Vagina (tissue), 2 donors: ENCODE data around the gene ERCC5. TPM values are rescaled to one million over a fixed set of nuclear protein-coding genes. Genes with fewer than 3 reads are reported as not detected.

Experiments
- DNase-seq, 2 donors: peaks; one replicate each; pipeline ENCODE4 v3.0.0-alpha.2; 2017; ENCODE audit errors: extremely low spot score in 2 of 2
- H3K27ac ChIP-seq: fragments of 200-600 bp; sonication (generic); one replicate; pipeline ENCODE4 v1.5.1; 2019
- H3K27me3 ChIP-seq: fragments of 200-600 bp; sonication (generic); one replicate; pipeline ENCODE4 v1.5.1; 2019
- H3K36me3 ChIP-seq, 2 donors: fragments of 200-600 bp; sonication (generic); one replicate each; pipeline ENCODE4 v1.5.1; 2017 to 2019
- H3K4me1 ChIP-seq: fragments of 200-600 bp; sonication (generic); one replicate; pipeline ENCODE4 v1.5.1; 2019
- H3K4me3 ChIP-seq, 2 donors: fragments of 200-600 bp; sonication (generic); 1 replicate in 1 of 2; 2 replicates in 1 of 2; pipeline ENCODE4 v1.5.1; 2016 to 2019
- H3K9me3 ChIP-seq: fragments of 200-600 bp; sonication (generic); one replicate; pipeline ENCODE4 v1.5.1; 2019
- CTCF ChIP-seq, 3 experiments: fragments of 450-650 bp in 2 of 3; fragments of 200-600 bp in 1 of 3; sonication (generic) in 1 of 3; IDR thresholded peaks; one replicate each; pipeline ENCODE4 v1.5.1; 2017 to 2019; ENCODE audit warnings: antibody characterized with exemption in 3 of 3, mild to moderate bottlenecking in 2 of 3, moderate library complexity in 2 of 3
- POLR2A ChIP-seq, 2 donors: fragments of 450-650 bp; IDR thresholded peaks; one replicate each; pipeline ENCODE4 v1.6.1; 2017; ENCODE audit warnings: antibody characterized with exemption in 2 of 2, mild to moderate bottlenecking in 2 of 2, moderate library complexity in 2 of 2
- POLR2AphosphoS5 ChIP-seq, 2 donors: sonication (generic); formaldehyde crosslinking; IDR thresholded peaks; one replicate each; pipeline ENCODE4 v1.9.0; 2017; ENCODE audit warnings: antibody characterized with exemption in 2 of 2, mild to moderate bottlenecking in 2 of 2, low read depth in 1 of 2; ENCODE audit not compliant: insufficient read depth in 1 of 2
- intact Hi-C: fragments of 100-400 bp; cut with DNase I; formaldehyde crosslinking; loops from one replicate; pipeline ENCODE4 v1.15.1; 2023
- total RNA-seq: library from RNA; depleted of rRNA; stranded (reverse); fragments of >200 nt; gene quantifications from one replicate; pipeline ENCODE4 v1.2.3, GENCODE V29; 2016

Gene ERCC5
- total RNA-seq, 1 donor from 2014 or later: 41.3 TPM

GRCh38 chr13:102848956-102849355 is 3.1 kb downstream of the ERCC5 start:
- Histone ChIP-seq H3K4me1 (peaks cover 29% of the 10 kb centered on the region), H3K9me3 (no peaks in the 10 kb centered on the region), H3K4me3 (no peak overlapping the region), H3K27ac (no peak overlapping the region), H3K27me3 (no peaks in the 10 kb centered on the region), H3K36me3 (peaks cover 0 to 4% of the 10 kb centered on the region in 2 donors)
- intact Hi-C loops: no loop called here
- no peak for DNase-seq
- no peak for TF ChIP-seq POLR2AphosphoS5 (IDR thresholded peaks at IDR 0.05; ENCODE audit: insufficient read depth in 1 of 2, low read depth in 1 of 2)
- TF ChIP-seq POLR2A (IDR thresholded peaks at IDR 0.05): no peak
- no peak for TF ChIP-seq CTCF (IDR thresholded peaks at IDR 0.05)

GRCh38 chr13:102852556-102852955 is 6.7 kb downstream of the ERCC5 start:
- H3K27ac ChIP-seq: no peak overlapping the region
- H3K27me3 ChIP-seq: no peaks in the 10 kb centered on the region
- no peak overlapping the region for H3K4me3 ChIP-seq
- peaks cover 23% of the 10 kb centered on the region for H3K4me1 ChIP-seq
- no peak for DNase-seq
- H3K9me3 ChIP-seq: no peaks in the 10 kb centered on the region
- intact Hi-C loops: no loop called here
- H3K36me3 ChIP-seq: peaks cover 0 to 38% of the 10 kb centered on the region in 2 donors
- TF ChIP-seq POLR2AphosphoS5 (IDR thresholded peaks at IDR 0.05; ENCODE audit: insufficient read depth in 1 of 2, low read depth in 1 of 2): no peak

- intact Hi-C loops: no loop called here
- Histone ChIP-seq H3K4me3 (no peak overlapping the region), H3K4me1 (peaks cover 2% of the 10 kb centered on the region), H3K27ac (no peak overlapping the region), H3K27me3 (no peaks in the 10 kb centered on the region), H3K9me3 (no peaks in the 10 kb centered on the region), H3K36me3 (peaks cover 0 to 54% of the 10 kb centered on the region in 2 donors)
- no peak for DNase-seq
- TF ChIP-seq CTCF (IDR thresholded peaks at IDR 0.05) (no peak), POLR2A (IDR thresholded peaks at IDR 0.05) (no peak), POLR2AphosphoS5 (IDR thresholded peaks at IDR 0.05; ENCODE audit: insufficient read depth in 1 of 2, low read depth in 1 of 2) (no peak)
These were observed 8.8 kb downstream of the ERCC5 start for GRCh38 chr13:102854675-102855074.

- H3K4me1 ChIP-seq: no peaks in the 10 kb centered on the region
- H3K4me3 ChIP-seq: no peak overlapping the region
- H3K9me3 ChIP-seq: no peaks in the 10 kb centered on the region
- no peak for DNase-seq
- intact Hi-C loops: no loop called here
- TF ChIP-seq POLR2AphosphoS5 (IDR thresholded peaks at IDR 0.05; ENCODE audit: insufficient read depth in 1 of 2, low read depth in 1 of 2) (no peak), POLR2A (IDR thresholded peaks at IDR 0.05) (no peak), CTCF (IDR thresholded peaks at IDR 0.05) (no peak)
- no peaks in the 10 kb centered on the region for H3K27me3 ChIP-seq
- H3K36me3 ChIP-seq: peaks cover 0 to 72% of the 10 kb centered on the region in 2 donors
- no peak overlapping the region for H3K27ac ChIP-seq
These were observed 10.7 kb downstream of the ERCC5 start for GRCh38 chr13:102856557-102856956.

- Histone ChIP-seq H3K9me3 (no peaks in the 10 kb centered on the region), H3K4me1 (no peaks in the 10 kb centered on the region), H3K36me3 (peaks cover 11 to 95% of the 10 kb centered on the region in 2 donors), H3K27me3 (no peaks in the 10 kb centered on the region), H3K27ac (no peak overlapping the region), H3K4me3 (no peak overlapping the region)
- intact Hi-C loops: no loop called here
- no peak for DNase-seq
- TF ChIP-seq CTCF (IDR thresholded peaks at IDR 0.05) (no peak), POLR2AphosphoS5 (IDR thresholded peaks at IDR 0.05; ENCODE audit: insufficient read depth in 1 of 2, low read depth in 1 of 2) (no peak), POLR2A (IDR thresholded peaks at IDR 0.05) (no peak)
These were observed 16.9 kb downstream of the ERCC5 start for GRCh38 chr13:102862624-102863210.
